ENCODE data around the gene TARM1.

Gene TARM1

DNA sequence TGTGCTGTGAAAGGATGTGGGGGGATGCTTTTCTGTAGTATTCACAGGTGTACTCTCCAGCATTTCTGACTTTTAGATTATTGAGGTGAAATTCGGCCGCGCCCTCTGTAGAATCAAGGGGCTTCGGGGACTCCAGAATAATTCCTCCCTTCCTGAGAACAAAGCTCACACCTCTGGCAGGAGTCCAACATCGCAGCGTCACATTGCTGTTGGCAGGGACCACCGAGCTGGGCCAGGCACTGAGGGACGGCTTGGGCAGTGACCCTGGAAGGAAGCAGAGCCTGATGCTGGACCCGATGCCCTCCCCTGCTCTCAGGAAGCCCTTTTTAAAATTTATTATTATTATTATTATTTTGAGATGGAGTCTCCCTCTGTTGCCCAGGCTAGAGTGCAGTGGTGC is 6.3 kb downstream of the TARM1 start:
- DNase-seq (ENCODE audit: insufficient read length, low spot score) (no peak), FAIRE-seq (no peak)
- no peak for TF ChIP-seq CTCF (IDR thresholded peaks at IDR 0.05; ENCODE audit: insufficient read depth, missing control alignments)

DNA sequence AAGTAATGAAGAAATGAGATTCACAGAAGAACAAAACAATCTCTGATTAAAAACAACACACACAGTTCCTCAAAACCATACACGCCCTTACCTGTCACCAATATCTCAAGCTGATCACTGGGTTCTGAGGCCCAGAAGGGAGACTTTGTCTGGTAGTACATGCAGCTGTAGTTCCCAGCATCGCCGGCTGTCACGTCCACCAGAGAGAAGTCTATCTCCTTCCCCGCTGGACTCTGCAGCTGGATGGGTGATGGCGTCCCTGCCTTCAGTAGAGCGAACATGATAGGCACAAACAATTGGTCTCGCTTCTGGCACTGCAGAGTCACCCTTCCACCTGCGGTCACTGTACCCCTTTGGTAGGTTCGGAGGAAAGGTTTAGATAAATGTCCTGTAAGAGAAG is 7.3 kb downstream of the TARM1 start:
- FAIRE-seq, result no peak
- no peak for DNase-seq (ENCODE audit: insufficient read length, low spot score)
- TF ChIP-seq CTCF (IDR thresholded peaks at IDR 0.05; ENCODE audit: insufficient read depth, missing control alignments), result no peak

DNA sequence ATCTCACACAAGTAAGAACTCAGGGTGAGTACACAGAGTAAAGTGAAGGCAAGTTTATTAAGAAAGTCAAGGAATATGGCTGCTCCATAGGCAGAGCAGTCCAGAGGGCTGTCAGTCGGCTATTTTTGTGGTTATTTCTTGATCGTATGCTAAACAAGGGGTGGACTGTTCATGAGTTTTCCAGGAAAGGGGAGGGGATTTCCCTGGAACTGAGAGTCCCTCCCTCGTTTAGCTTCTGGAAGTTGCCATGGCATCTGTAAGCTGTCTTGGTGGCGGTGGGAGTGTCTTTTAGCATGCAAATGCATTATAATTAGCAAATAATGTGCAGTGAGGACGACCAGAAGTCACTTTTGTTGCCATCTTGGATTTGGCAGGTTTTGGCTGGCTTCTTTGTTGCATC is 11.7 kb downstream of the TARM1 start:
- DNase-seq (ENCODE audit: insufficient read length, low spot score), result no peak
- FAIRE-seq, result no peak
- no peak for TF ChIP-seq CTCF (IDR thresholded peaks at IDR 0.05; ENCODE audit: insufficient read depth, missing control alignments)

DNA sequence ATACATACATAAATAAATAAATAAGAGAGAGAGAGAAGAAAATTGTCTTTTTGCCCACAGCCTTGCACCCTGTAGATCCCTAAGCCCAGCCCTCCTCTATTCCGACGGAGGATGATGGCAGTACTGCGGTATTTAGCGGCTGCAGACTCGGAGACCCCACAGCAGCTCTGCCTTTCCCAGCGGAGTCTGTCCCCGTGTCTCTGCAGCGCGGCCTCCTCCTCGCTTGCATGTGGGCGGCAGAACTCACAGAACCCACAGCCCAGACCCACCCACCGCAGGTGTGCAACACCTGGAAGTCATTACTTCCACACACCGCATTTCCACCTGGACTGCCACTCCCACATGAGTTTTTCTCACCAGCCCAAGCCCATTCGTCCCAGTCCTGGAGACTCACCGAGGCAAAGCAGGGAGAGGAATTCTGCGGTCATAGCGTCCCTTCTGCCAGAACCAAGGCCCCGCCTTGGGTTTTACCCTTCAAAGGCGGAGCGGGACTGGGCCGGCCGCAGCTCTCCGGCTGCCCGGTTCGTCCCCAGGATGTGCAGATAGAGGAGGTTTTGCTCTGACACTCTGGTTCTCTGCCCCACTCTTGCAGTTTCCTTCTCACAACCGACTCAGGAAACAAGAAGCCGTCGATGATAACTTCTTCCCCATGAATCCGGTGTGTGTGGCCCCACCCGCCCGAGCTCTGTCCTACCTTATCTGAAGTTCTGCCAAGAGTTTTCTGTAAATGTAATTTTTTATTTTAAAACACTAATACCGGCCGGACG is 17.6 kb downstream of the TARM1 start, which contains the start of gene VSTM1:
VSTM1 (minus strand) TSS at position 548 of the 767 bp plus-strand sequence; CDS start at position 428, 120 bp downstream.
- no peak for FAIRE-seq

DNA sequence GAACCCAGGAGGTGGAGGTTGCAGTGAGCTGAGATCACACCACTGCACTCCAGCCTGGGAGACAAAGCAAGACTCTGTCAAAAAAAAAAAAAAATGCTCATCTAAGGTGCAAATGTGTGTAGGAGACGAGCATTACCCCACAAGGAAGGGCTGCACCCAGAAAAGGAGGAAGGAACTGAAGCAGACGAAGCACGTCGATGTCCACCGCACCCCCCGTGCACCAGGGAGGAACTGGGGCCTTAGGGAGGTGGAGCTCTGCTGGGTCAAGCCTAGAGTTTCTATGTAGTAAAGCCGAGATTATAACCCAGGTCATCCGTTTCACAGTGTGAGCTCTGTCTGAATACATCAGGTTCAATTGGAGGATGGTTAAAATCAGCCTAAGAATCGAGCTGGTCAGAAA is 18.5 kb downstream of the TARM1 start:
- TF ChIP-seq CTCF (IDR thresholded peaks at IDR 0.05; ENCODE audit: insufficient read depth, missing control alignments), result no peak
- DNase-seq (ENCODE audit: insufficient read length, low spot score) (no peak), FAIRE-seq (no peak)

More for the DNA sequence above, 17.6 kb downstream of the TARM1 start, which contains the start of gene VSTM1:
- TF ChIP-seq CTCF (IDR thresholded peaks at IDR 0.05; ENCODE audit: insufficient read depth, missing control alignments), result no peak
- no peak for DNase-seq (ENCODE audit: insufficient read length, low spot score)

DNA sequence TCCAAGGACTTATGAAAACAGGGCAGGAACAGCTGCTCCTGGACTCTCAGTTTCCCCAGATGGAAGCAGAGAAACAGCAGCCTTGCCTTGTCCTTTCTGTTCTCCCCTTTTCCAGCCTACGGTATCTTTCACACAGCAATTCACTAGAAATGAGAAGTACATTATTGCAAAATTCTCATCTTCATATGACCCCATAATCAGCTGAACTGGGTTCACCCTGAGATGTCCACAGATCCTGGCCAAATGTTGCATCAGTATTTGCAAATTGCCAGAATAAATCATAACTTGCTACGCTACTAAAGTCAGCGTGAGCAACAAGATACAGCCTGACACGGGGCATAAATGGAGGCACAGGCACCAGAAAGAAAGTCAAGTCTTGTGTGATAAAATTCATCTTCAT is 33.5 kb downstream of the TARM1 start:
- no peak for TF ChIP-seq CTCF (IDR thresholded peaks at IDR 0.05; ENCODE audit: insufficient read depth, missing control alignments)
- no peak for FAIRE-seq

GRCh38 chr19:54045771-54046170 is 35.4 kb downstream of the TARM1 start:
- no peak for TF ChIP-seq CTCF (IDR thresholded peaks at IDR 0.05; ENCODE audit: insufficient read depth, missing control alignments)
- FAIRE-seq, result no peak
- DNase-seq (ENCODE audit: insufficient read length, low spot score), result no peak

More for the DNA sequence above, 33.5 kb downstream of the TARM1 start:
- DNase-seq (ENCODE audit: insufficient read length, low spot score), result no peak
